Skin of body (tissue), 3 donors: ENCODE results near the gene CPHXL. TPM values are rescaled to one million over a fixed set of nuclear protein-coding genes. Genes with fewer than 3 reads are reported as not detected.

Source experiments
- DNase-seq: peaks from one replicate; lab custom pipeline; 2025; lab: John Stamatoyannopoulos, UW
- small RNA-seq: library from RNA; depleted of rRNA; stranded (forward); fragments of <200 nt; gene quantifications from one replicate; pipeline ENCODE3, GENCODE V24; 2014; ENCODE audit warnings: low replicate concordance
- total RNA-seq: library from RNA; depleted of rRNA; stranded (reverse); fragments of >200 nt; gene quantifications from one replicate; pipeline ENCODE4 v1.2.3, GENCODE V29; 2014

The CPHXL gene
- total RNA-seq, 1 donor from 2014 or later, result not detected

DNA sequence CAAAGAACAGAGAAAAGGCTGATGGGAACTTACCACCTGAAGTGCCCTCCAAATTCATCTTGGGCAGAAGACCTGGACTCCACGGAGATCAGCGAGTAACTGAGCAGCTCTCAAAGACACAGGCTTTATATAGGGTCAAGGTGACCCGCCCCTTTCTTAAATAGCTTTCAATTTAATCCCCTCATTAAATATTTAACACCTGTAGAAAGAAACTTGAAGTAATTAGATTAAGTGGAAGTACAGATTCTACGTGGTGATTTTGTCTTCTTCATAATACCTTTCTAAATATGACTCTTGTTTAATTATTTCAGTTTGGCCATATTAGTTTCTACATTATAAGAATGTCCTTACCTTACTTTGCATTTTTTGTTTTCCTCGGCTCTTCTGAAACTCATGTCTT lies 24.9 kb downstream of the CPHXL start, which contains the start of gene DUXB:
DUXB (minus strand) TSS at position 101 of the 400 bp plus-strand sequence; CDS start at position 58, 43 bp downstream.
- DNase-seq, result no peak

DNA sequence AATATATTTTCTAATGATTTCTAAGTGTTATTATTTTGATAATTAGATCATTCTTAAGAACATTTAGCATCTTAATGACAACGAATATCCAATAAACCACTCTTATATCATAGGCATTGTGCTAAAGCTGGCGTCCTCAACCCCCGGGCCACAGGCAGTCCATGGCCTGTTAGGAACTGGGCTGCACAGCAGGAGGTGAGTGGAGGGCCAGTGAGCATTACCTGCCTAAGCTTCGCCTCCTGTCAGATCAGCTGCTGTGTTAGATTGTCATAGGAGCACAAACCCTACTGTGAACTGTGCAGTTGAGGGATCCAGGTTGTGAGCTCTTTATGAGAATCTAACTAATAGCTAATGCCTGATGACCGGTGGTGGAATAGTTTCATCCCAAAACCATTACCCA lies 28.7 kb downstream of the CPHXL start:
- no peak for DNase-seq

DNA sequence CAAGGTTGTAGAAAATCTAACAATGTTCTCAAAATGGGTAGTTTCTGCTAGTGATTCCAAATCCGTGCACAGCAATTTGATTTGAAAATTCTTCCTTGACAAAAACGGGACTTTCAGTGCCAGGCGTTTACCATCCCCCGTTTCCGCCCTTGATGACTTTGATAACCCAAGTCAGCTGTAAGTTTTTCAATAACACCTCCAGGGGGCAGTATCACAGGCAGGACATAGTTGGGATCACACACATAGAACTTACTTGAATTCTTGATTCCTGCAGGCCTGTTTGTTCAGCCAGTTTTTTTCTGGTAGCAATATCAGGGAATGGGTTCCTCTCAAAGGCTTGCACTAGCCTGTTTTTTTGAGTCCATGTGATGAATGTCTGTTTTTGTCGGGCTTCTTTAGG lies 30.6 kb downstream of the CPHXL start:
- no peak for DNase-seq

DNA sequence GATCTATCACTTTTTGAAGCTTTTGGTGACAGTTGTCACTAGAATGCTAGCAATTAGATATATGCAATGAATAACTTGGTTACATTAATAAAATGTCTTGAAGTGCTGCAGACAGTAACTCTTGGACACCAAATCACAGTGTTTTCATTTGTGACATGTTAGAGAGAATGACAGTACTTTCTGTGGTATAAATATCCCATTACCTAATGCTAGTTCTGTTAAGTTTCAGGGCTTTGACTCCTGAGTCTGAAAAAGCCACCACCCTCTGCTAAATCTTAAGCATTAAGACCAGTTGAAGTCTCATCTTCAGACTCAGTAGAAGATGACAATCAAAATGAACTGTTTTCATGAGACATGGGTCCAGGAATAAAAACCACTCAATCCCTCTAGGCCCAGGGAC lies 38.9 kb downstream of the CPHXL start:
- DNase-seq, result no peak

DNA sequence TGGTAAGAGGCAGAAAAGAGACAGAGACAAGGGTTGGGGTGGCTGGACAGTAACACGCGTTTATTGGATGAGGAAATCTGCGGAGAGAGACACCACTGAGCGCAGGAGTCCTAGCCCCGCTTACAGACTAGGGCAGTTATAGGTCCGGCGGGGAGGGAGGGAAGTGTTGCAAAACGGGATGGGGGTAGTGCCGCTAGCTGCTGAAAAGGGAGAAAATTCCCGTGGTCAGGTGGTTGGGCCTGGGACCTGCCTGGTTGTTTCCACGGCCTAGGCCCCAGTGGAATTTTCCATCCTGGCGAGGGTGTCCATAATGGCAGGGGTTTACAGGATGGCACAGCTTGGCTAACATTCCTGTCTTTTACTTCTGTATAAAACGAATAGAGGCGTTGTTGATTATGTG lies 44.0 kb downstream of the CPHXL start:
- DNase-seq, result no peak

DNA sequence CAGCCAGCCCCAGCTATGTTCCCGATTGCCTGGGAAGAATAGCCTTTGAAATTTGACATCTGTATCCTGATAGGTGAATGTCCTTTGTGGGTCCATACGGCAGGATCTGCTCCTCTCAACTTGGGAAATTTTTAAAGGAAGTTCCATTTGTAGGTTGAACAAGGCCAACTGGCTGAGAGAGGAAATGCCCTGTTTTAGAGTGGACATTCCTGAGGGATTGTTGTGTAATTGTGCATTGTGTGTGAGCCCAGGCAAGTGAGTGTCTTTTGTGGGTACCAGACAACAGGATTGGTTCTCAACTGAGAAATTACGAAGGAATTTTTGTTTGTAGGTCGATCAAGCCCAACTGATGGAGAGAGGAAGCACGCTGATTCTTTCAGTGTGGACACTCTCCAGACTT lies 46.9 kb downstream of the CPHXL start:
- no peak for DNase-seq

DNA sequence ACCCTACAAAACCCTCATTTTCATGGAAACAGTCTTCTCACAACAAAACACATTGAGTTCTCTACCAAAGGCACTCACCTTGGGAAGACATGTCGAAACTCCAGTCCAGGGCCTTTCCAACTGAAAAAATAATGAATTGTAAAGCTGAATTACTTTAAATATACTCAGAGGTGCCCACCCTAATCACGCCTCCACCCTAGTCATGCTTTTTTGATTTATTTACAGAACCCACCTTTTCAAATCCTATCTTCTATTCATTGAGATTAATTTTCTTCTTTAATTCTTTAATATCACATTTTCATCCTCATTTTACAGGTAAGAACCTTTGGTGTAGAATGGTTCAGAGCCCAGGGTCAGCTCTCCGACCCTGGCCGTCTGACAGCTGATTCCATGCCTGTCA lies 49.4 kb downstream of the CPHXL start, which contains the start of gene CPHXL2:
CPHXL2 (minus strand) TSS at position 101 of the 400 bp plus-strand sequence; CDS start at position 91, 10 bp downstream.
- no peak for DNase-seq

DNA sequence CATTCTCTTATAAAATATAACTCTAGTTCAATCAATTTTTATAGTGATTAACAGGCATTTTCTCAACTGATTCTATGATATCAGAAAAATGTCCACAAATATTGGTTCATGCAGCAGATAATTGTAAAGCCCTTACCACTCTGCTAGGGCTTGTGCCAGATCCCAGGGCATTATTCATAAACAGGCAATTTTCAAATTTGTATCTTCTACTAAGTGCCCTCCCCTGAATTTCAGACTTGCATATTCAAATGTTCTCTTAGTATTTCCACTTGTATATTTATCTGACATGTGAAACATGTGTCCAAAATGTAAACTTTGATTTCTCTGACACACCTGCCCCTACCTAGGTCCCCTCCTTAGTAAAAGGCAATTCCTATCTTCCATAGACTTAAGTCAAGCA lies 58.8 kb downstream of the CPHXL start:
- DNase-seq, result no peak

Small RNAs within 50 kb of the gene (small RNA-seq; reads per million reads assigned to genes)
- gene RN7SL520P, result not detected

Other genes starting within 250 kb of the CPHXL start
- 0.69 TPM for gene CHST6, start 231.0 kb downstream of the CPHXL start, total RNA-seq
- 0.10 TPM for gene CHST5, start 190.4 kb downstream of the CPHXL start, total RNA-seq
- 6.8 TPM for gene TMEM231, start 170.2 kb downstream of the CPHXL start, total RNA-seq
- 90.8 TPM for gene GABARAPL2, start 160.1 kb downstream of the CPHXL start, total RNA-seq
- 30.3 TPM for gene ADAT1, start 103.2 kb downstream of the CPHXL start, total RNA-seq
- gene KARS1, start 78.8 kb downstream of the CPHXL start, total RNA-seq, result 74.2 TPM
- 50.1 TPM for gene TERF2IP, start 78.7 kb downstream of the CPHXL start, total RNA-seq
- gene CPHXL2, start 49.5 kb downstream of the CPHXL start, total RNA-seq, result not detected
- not detected for gene DUXB, start 25.0 kb downstream of the CPHXL start, total RNA-seq